ENCODE results near the gene MTFMT.
A peak's percentile ranks its signal among the peaks of the same experiment; 100 is the strongest.

Gene MTFMT

DNA sequence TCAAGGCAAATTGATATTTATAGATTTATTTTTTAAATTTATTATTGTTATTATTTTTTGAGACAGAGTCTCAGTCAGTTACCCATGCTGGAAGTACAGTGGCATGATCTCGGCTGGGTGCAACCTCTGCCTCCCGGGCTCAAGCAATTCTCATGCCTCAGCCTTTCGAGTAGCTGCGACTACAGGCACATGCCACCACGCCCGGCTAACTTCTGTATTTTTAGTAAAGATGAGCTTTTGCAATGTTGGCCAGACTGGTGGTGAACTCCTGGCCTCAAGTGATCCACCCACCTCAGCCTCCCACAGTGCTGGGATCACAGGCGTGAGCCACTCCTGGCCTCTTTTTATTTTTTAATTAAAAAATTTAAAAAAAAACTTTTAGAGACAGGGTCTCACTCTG lies 58.7 kb downstream of the MTFMT start:
- H3K79me2 ChIP-seq (ENCODE audit: insufficient read depth, low read length): no peaks in the 10 kb centered on the region

DNA sequence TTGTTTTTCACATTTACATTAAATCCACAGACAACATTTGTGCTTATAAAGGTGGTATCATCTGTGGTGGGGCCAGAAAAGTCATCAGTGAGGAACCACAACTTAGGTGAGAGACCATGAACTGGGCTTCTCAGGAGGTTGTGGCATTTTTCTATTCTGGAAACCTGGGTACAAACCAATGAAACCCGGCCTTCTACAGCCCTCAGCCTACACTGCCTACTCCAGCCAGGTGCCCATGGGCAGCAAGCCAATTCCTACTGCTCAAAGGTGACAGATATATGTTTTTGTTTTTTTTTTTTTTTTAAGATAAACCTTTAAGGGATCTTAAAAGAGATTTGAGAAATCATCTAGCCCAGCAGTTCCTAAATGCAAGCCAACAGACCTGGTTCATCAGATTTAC lies 60.0 kb downstream of the MTFMT start:
- Histone ChIP-seq H2AFZ (ENCODE audit: low read length) (no peak overlapping the region), H3K79me2 (ENCODE audit: insufficient read depth, low read length) (no peaks in the 10 kb centered on the region), H3K4me3 (ENCODE audit: low read length, poor library complexity, severe bottlenecking) (no peak overlapping the region), H3K9me3 (ENCODE audit: insufficient read depth, low read depth, low read length) (no peaks in the 10 kb centered on the region), H3K4me2 (ENCODE audit: low read depth, low read length, poor library complexity, severe bottlenecking) (no peak overlapping the region), H3F3A (ENCODE audit: low read depth) (no peaks in the 10 kb centered on the region), H3K36me3 (ENCODE audit: insufficient read depth, low read length) (peaks cover 51% of the 10 kb centered on the region; the same call in 1 of the 2 replicates), H4K20me1 (ENCODE audit: insufficient read depth, low read length, poor library complexity, severe bottlenecking) (no peaks in the 10 kb centered on the region), H3K27me3 (ENCODE audit: insufficient read depth, low read length, poor library complexity, severe bottlenecking) (no peaks in the 10 kb centered on the region), H3K4me1 (ENCODE audit: insufficient read depth, low read length, poor library complexity, severe bottlenecking) (no peaks in the 10 kb centered on the region), H3K9me2 (replicated peaks; ENCODE audit: low read depth, low read length) (no peaks in the 10 kb centered on the region), H3K9ac (ENCODE audit: low read depth, low read length, poor library complexity, severe bottlenecking) (no peak overlapping the region)
- TF ChIP-seq, protein P1, sequence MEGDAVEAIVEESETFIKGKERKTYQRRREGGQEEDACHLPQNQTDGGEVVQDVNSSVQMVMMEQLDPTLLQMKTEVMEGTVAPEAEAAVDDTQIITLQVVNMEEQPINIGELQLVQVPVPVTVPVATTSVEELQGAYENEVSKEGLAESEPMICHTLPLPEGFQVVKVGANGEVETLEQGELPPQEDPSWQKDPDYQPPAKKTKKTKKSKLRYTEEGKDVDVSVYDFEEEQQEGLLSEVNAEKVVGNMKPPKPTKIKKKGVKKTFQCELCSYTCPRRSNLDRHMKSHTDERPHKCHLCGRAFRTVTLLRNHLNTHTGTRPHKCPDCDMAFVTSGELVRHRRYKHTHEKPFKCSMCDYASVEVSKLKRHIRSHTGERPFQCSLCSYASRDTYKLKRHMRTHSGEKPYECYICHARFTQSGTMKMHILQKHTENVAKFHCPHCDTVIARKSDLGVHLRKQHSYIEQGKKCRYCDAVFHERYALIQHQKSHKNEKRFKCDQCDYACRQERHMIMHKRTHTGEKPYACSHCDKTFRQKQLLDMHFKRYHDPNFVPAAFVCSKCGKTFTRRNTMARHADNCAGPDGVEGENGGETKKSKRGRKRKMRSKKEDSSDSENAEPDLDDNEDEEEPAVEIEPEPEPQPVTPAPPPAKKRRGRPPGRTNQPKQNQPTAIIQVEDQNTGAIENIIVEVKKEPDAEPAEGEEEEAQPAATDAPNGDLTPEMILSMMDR (conservative IDR thresholded peaks at IDR 0.05; ENCODE audit: low read length): no peak
- no peak for TF ChIP-seq EZH2phosphoT487 (IDR thresholded peaks at IDR 0.05; ENCODE audit: borderline replicate concordance)

More for the DNA sequence above, 58.7 kb downstream of the MTFMT start:
- Histone ChIP-seq H3K9me3 (ENCODE audit: insufficient read depth, low read depth, low read length) (no peaks in the 10 kb centered on the region), H2AFZ (ENCODE audit: low read length) (no peak overlapping the region), H3K4me3 (ENCODE audit: low read length, poor library complexity, severe bottlenecking) (no peak overlapping the region), H4K20me1 (ENCODE audit: insufficient read depth, low read length, poor library complexity, severe bottlenecking) (no peaks in the 10 kb centered on the region), H3K9ac (ENCODE audit: low read depth, low read length, poor library complexity, severe bottlenecking) (no peak overlapping the region), H3F3A (ENCODE audit: low read depth) (no peaks in the 10 kb centered on the region), H3K36me3 (ENCODE audit: insufficient read depth, low read length) (peaks cover 48% of the 10 kb centered on the region; the same call in 1 of the 2 replicates), H3K4me1 (ENCODE audit: insufficient read depth, low read length, poor library complexity, severe bottlenecking) (no peaks in the 10 kb centered on the region), H3K4me2 (ENCODE audit: low read depth, low read length, poor library complexity, severe bottlenecking) (no peak overlapping the region), H3K27me3 (ENCODE audit: insufficient read depth, low read length, poor library complexity, severe bottlenecking) (no peaks in the 10 kb centered on the region), H3K9me2 (replicated peaks; ENCODE audit: low read depth, low read length) (no peaks in the 10 kb centered on the region)
- TF ChIP-seq, protein P1 (conservative IDR thresholded peaks at IDR 0.05; ENCODE audit: low read length): no peak
- no peak for TF ChIP-seq EZH2phosphoT487 (IDR thresholded peaks at IDR 0.05; ENCODE audit: borderline replicate concordance)

DNA sequence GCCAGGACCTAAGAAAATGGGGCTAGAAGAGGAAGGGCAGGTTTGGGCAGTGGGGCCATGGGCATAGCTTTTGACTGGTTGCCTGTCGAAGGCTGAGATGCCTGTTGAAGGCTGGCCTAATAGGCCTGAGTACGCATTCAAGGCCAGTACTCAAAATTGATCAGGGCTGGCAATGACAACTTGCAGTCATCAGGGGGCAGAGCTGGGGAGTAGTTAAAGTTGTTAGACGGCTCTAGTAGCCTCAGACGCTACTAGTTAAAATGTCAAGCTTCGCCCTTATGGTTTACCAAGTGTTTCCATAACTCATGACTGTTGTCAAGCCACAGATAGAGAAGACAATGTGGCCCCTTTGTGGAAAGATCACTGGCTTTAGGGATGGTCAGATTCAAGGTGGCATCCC lies 68.4 kb downstream of the MTFMT start:
- Histone ChIP-seq H3K36me3 (ENCODE audit: insufficient read depth, low read length) (peaks cover 75% of the 10 kb centered on the region; the same call in 1 of the 2 replicates), H3K4me1 (ENCODE audit: insufficient read depth, low read length, poor library complexity, severe bottlenecking) (no peaks in the 10 kb centered on the region), H4K20me1 (ENCODE audit: insufficient read depth, low read length, poor library complexity, severe bottlenecking) (no peaks in the 10 kb centered on the region), H3F3A (ENCODE audit: low read depth) (no peaks in the 10 kb centered on the region), H3K4me3 (ENCODE audit: low read length, poor library complexity, severe bottlenecking) (no peak overlapping the region), H3K9me2 (replicated peaks; ENCODE audit: low read depth, low read length) (no peaks in the 10 kb centered on the region), H3K9ac (ENCODE audit: low read depth, low read length, poor library complexity, severe bottlenecking) (no peak overlapping the region), H3K79me2 (ENCODE audit: insufficient read depth, low read length) (no peaks in the 10 kb centered on the region), H3K4me2 (ENCODE audit: low read depth, low read length, poor library complexity, severe bottlenecking) (no peak overlapping the region), H2AFZ (ENCODE audit: low read length) (no peak overlapping the region), H3K9me3 (ENCODE audit: insufficient read depth, low read depth, low read length) (no peaks in the 10 kb centered on the region), H3K27me3 (ENCODE audit: insufficient read depth, low read length, poor library complexity, severe bottlenecking) (no peaks in the 10 kb centered on the region)
- TF ChIP-seq, protein P1 (conservative IDR thresholded peaks at IDR 0.05; ENCODE audit: low read length): peak; percentile 23
- no peak for TF ChIP-seq EZH2phosphoT487 (IDR thresholded peaks at IDR 0.05; ENCODE audit: borderline replicate concordance)
